Mesenchymal stem cell (in vitro differentiated cells and primary cell): ENCODE data around the gene AHSG.

Experiments
- DNase-seq: peaks from one replicate; pipeline ENCODE4 v3.0.0-alpha.2; 2013
- H2AFZ ChIP-seq: one replicate; pipeline ENCODE4 v1.6.1; 2013; ENCODE audit warnings: low read depth, mild to moderate bottlenecking, control low read depth, inconsistent platforms, low read length, moderate library complexity
- H2AK5ac ChIP-seq: 2 replicates; pipeline ENCODE4 v1.6.1; 2013; ENCODE audit warnings: low read length, moderate library complexity, mild to moderate bottlenecking, inconsistent platforms; ENCODE audit not compliant: severe bottlenecking
- H2BK120ac ChIP-seq: one replicate; pipeline ENCODE4 v1.6.1; 2013; ENCODE audit warnings: low read depth, mild to moderate bottlenecking, inconsistent platforms, low read length, moderate library complexity
- H2BK12ac ChIP-seq, 2 experiments: one replicate each; pipeline ENCODE4 v1.6.1; 2013; ENCODE audit warnings: inconsistent platforms in 2 of 2, low read length in 2 of 2, mild to moderate bottlenecking in 2 of 2, moderate library complexity in 2 of 2, control low read depth in 1 of 2
- H2BK15ac ChIP-seq: one replicate; pipeline ENCODE4 v1.6.1; 2013; ENCODE audit warnings: mild to moderate bottlenecking, low read depth, inconsistent platforms; ENCODE audit not compliant: poor library complexity, severe bottlenecking
- H2BK5ac ChIP-seq: 2 replicates; pipeline ENCODE4 v1.6.1; 2013; ENCODE audit warnings: low read depth, mild to moderate bottlenecking, low read length, control low read depth, inconsistent platforms; ENCODE audit not compliant: poor library complexity, severe bottlenecking
- H3K14ac ChIP-seq, 2 experiments: one replicate each; pipeline ENCODE4 v1.6.1; 2013; ENCODE audit warnings: inconsistent platforms in 2 of 2, low read length in 2 of 2, control low read depth in 1 of 2, mild to moderate bottlenecking in 1 of 2, moderate library complexity in 1 of 2
- H3K18ac ChIP-seq, 2 experiments: one replicate each; pipeline ENCODE4 v1.6.1; 2013; ENCODE audit warnings: inconsistent platforms in 2 of 2, low read length in 2 of 2, control low read depth in 1 of 2, low read depth in 1 of 2, mild to moderate bottlenecking in 1 of 2
- H3K23ac ChIP-seq, 2 experiments: one replicate each; pipeline ENCODE4 v1.6.1; 2013; ENCODE audit warnings: inconsistent platforms in 2 of 2, low read length in 2 of 2, mild to moderate bottlenecking in 2 of 2, moderate library complexity in 2 of 2, control low read depth in 1 of 2
- H3K27ac ChIP-seq: 2 replicates; pipeline ENCODE4 v1.5.1; 2013; ENCODE audit warnings: mild to moderate bottlenecking, moderate library complexity, low read length, control low read depth, inconsistent platforms; ENCODE audit not compliant: poor library complexity, severe bottlenecking
- H3K27me3 ChIP-seq, 2 experiments: 2 replicates each; pipeline versions ENCODE4 v1.6.1 to v1.7.0; 2013; ENCODE audit warnings: low read length in 2 of 2, mild to moderate bottlenecking in 2 of 2, moderate library complexity in 2 of 2, control low read depth in 1 of 2, inconsistent platforms in 1 of 2; ENCODE audit not compliant: control insufficient read depth in 1 of 2, insufficient read depth in 1 of 2
- H3K36me3 ChIP-seq, 2 experiments: 2 replicates each; pipeline versions ENCODE4 v1.6.1 to v1.7.0; 2013; ENCODE audit warnings: low read length in 2 of 2, control low read depth in 1 of 2, inconsistent platforms in 1 of 2, low read depth in 1 of 2, mild to moderate bottlenecking in 1 of 2; ENCODE audit not compliant: insufficient read depth in 2 of 2, control insufficient read depth in 1 of 2
- H3K4ac ChIP-seq, 2 experiments: one replicate each; pipeline ENCODE4 v1.6.1; 2013; ENCODE audit warnings: inconsistent platforms in 2 of 2, low read length in 2 of 2, mild to moderate bottlenecking in 2 of 2, moderate library complexity in 2 of 2, control low read depth in 1 of 2, low read depth in 1 of 2
- H3K4me1 ChIP-seq: 2 replicates; pipeline ENCODE4 v1.6.1; 2013; ENCODE audit warnings: low read depth, low read length, control low read depth; ENCODE audit not compliant: control insufficient read depth, insufficient read depth
- H3K4me2 ChIP-seq: 2 replicates; pipeline ENCODE4 v1.6.1; 2013; ENCODE audit warnings: low read length, mild to moderate bottlenecking, inconsistent platforms; ENCODE audit not compliant: poor library complexity, severe bottlenecking
- H3K4me3 ChIP-seq, 2 experiments: 2 replicates each; pipeline versions ENCODE4 v1.5.1 to v1.7.0; 2013; ENCODE audit warnings: low read length in 2 of 2, mild to moderate bottlenecking in 2 of 2, control low read depth in 1 of 2, low read depth in 1 of 2; ENCODE audit not compliant: insufficient read depth in 1 of 2
- H3K79me1 ChIP-seq: replicated peaks from 2 replicates; pipeline ENCODE4 v1.6.1; 2013; ENCODE audit warnings: mild to moderate bottlenecking, control low read depth, low read length, inconsistent platforms; ENCODE audit not compliant: poor library complexity, severe bottlenecking
- H3K9ac ChIP-seq: 2 replicates; pipeline ENCODE4 v1.7.0; 2013; ENCODE audit warnings: mild to moderate bottlenecking, low read length, moderate library complexity
- H3K9me3 ChIP-seq: 2 replicates; pipeline ENCODE4 v1.7.0; 2013; ENCODE audit warnings: mild to moderate bottlenecking, low read length; ENCODE audit not compliant: control insufficient read depth
- H4K8ac ChIP-seq: one replicate; pipeline ENCODE4 v1.6.1; 2013; ENCODE audit warnings: inconsistent platforms, mild to moderate bottlenecking, low read length, moderate library complexity
- H4K91ac ChIP-seq: one replicate; pipeline ENCODE4 v1.6.1; 2013; ENCODE audit warnings: mild to moderate bottlenecking, low read length, inconsistent platforms
- WGBS: methylation state at CpG from one replicate; pipeline ENCODE4 v1.1.7; 2013; ENCODE audit warnings: mixed read lengths; 5-methylcytosine and 5-hydroxymethylcytosine counted together

AHSG gene

GRCh38 chr3:186620213-186621092, 7.6 kb downstream of the AHSG start:
- H2BK120ac ChIP-seq = no peak overlapping the region
- H3K9me3 ChIP-seq = no peaks in the 10 kb centered on the region
- H4K8ac ChIP-seq = no peak overlapping the region
- H3K4ac ChIP-seq = no peak overlapping the region
- no peak overlapping the region for H3K4me3 ChIP-seq
- 86% methylated on average over 14 of the region's 17 CpGs for WGBS
- H3K4me1 ChIP-seq = peaks cover 12% of the 10 kb centered on the region
- no peak overlapping the region for H2AK5ac ChIP-seq
- no peaks in the 10 kb centered on the region for H3K36me3 ChIP-seq
- no peak overlapping the region for H2BK5ac ChIP-seq
- no peak overlapping the region for H4K91ac ChIP-seq
- DNase-seq = no peak
- no peak overlapping the region for H3K4me2 ChIP-seq
- no peak overlapping the region for H3K14ac ChIP-seq
- no peak overlapping the region for H3K18ac ChIP-seq
- H3K27ac ChIP-seq = no peak overlapping the region
- no peak overlapping the region for H3K9ac ChIP-seq
- peaks cover 11 to 49% of the 10 kb centered on the region in 2 experiments for H3K27me3 ChIP-seq
- H2AFZ ChIP-seq = no peak overlapping the region
- H2BK12ac ChIP-seq = no peak overlapping the region
- no peak overlapping the region for H2BK15ac ChIP-seq
- H3K23ac ChIP-seq = no peak overlapping the region
- H3K79me1 ChIP-seq = no peaks in the 10 kb centered on the region

GRCh38 chr3:186621894-186622650, 9.2 kb downstream of the AHSG start:
- Histone ChIP-seq H3K9ac (no peak overlapping the region), H3K4me1 (peaks cover 10% of the 10 kb centered on the region), H4K8ac (no peak overlapping the region), H3K9me3 (no peaks in the 10 kb centered on the region), H2AFZ (no peak overlapping the region), H3K4me3 (no peak overlapping the region), H2BK120ac (no peak overlapping the region), H3K4ac (no peak overlapping the region), H3K14ac (no peak overlapping the region), H2BK12ac (no peak overlapping the region), H4K91ac (no peak overlapping the region), H3K18ac (no peak overlapping the region), H3K27ac (no peak overlapping the region), H3K23ac (no peak overlapping the region), H2AK5ac (no peak overlapping the region), H3K27me3 (peaks cover 17 to 57% of the 10 kb centered on the region in 2 experiments), H3K79me1 (no peaks in the 10 kb centered on the region), H3K4me2 (no peak overlapping the region), H3K36me3 (no peaks in the 10 kb centered on the region), H2BK5ac (no peak overlapping the region), H2BK15ac (no peak overlapping the region)
- WGBS = 83% methylated on average over 5 of the region's 7 CpGs
- DNase-seq = no peak

GRCh38 chr3:186622651-186623310, 9.9 kb downstream of the AHSG start:
- H3K4ac ChIP-seq = no peak overlapping the region
- H3K27ac ChIP-seq = no peak overlapping the region
- H4K8ac ChIP-seq = no peak overlapping the region
- H3K14ac ChIP-seq = no peak overlapping the region
- H2BK15ac ChIP-seq = no peak overlapping the region
- no peak overlapping the region for H2AFZ ChIP-seq
- no peak overlapping the region for H2BK5ac ChIP-seq
- no peak overlapping the region for H2BK120ac ChIP-seq
- no peak overlapping the region for H2BK12ac ChIP-seq
- no peak overlapping the region for H3K23ac ChIP-seq
- H3K9ac ChIP-seq = no peak overlapping the region
- no peaks in the 10 kb centered on the region for H3K9me3 ChIP-seq
- no peak overlapping the region for H4K91ac ChIP-seq
- DNase-seq = no peak
- WGBS = 42% methylated on average over 2 of the region's 2 CpGs
- H3K4me2 ChIP-seq = no peak overlapping the region
- peaks cover 6% of the 10 kb centered on the region for H3K4me1 ChIP-seq
- H2AK5ac ChIP-seq = no peak overlapping the region
- no peaks in the 10 kb centered on the region for H3K36me3 ChIP-seq
- no peak overlapping the region for H3K4me3 ChIP-seq
- no peaks in the 10 kb centered on the region for H3K79me1 ChIP-seq
- peaks cover 17 to 53% of the 10 kb centered on the region in 2 experiments for H3K27me3 ChIP-seq
- no peak overlapping the region for H3K18ac ChIP-seq

GRCh38 chr3:186624598-186624997, 11.7 kb downstream of the AHSG start:
- H3K4me1 ChIP-seq = no peaks in the 10 kb centered on the region
- H2BK15ac ChIP-seq = no peak overlapping the region
- no peaks in the 10 kb centered on the region for H3K36me3 ChIP-seq
- H3K27ac ChIP-seq = no peak overlapping the region
- H4K8ac ChIP-seq = no peak overlapping the region
- H3K9ac ChIP-seq = no peak overlapping the region
- H2AK5ac ChIP-seq = no peak overlapping the region
- no peak overlapping the region for H3K18ac ChIP-seq
- H2BK120ac ChIP-seq = no peak overlapping the region
- H3K23ac ChIP-seq = no peak overlapping the region
- no peak overlapping the region for H2AFZ ChIP-seq
- H3K4ac ChIP-seq = no peak overlapping the region
- H2BK12ac ChIP-seq = no peak overlapping the region
- no peaks in the 10 kb centered on the region for H3K79me1 ChIP-seq
- H2BK5ac ChIP-seq = no peak overlapping the region
- H3K4me3 ChIP-seq = no peak overlapping the region
- H3K4me2 ChIP-seq = no peak overlapping the region
- no peak for DNase-seq
- H3K27me3 ChIP-seq = peaks cover 21 to 49% of the 10 kb centered on the region in 2 experiments
- H3K14ac ChIP-seq = no peak overlapping the region
- 76% methylated on average over 4 of the region's 4 CpGs for WGBS
- H3K9me3 ChIP-seq = no peaks in the 10 kb centered on the region
- H4K91ac ChIP-seq = no peak overlapping the region
